SH-SY5Y (cell line): Measurements from ENCODE around the gene RBM5.

Experiments used
- GATA2 ChIP-seq: IDR thresholded peaks from 2 replicates; pipeline ENCODE4 v1.6.1; 2011; ENCODE audit warnings: mild to moderate bottlenecking, low read depth, low read length
- GATA3 ChIP-seq: IDR thresholded peaks from 2 replicates; pipeline ENCODE4 v1.6.1; 2011; ENCODE audit warnings: low read depth, mild to moderate bottlenecking, low read length, moderate library complexity

DNA sequence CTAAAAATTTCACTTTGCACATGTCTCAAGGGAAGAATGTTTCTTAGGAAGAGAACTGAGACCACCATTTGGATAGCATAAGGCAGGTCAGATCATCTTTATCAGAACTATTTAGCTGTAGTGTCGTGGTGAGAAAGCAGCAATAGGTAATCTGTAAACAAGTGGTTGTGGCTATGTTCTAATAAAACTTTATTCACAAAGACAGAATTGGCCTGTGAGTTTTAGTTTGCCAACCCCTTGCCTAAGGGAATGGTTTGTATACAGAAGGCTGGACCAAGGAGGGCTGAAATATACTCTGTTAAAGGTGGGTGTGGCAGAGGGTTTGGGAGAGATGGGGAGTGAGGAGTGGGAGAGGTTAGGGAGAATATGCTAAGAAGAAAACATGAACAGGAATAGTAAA is 10.6 kb upstream of the RBM5 start:
- no peak for TF ChIP-seq GATA2
- no peak for TF ChIP-seq GATA3
